ENCODE measurements around the gene TEX47.

Gene TEX47

DNA sequence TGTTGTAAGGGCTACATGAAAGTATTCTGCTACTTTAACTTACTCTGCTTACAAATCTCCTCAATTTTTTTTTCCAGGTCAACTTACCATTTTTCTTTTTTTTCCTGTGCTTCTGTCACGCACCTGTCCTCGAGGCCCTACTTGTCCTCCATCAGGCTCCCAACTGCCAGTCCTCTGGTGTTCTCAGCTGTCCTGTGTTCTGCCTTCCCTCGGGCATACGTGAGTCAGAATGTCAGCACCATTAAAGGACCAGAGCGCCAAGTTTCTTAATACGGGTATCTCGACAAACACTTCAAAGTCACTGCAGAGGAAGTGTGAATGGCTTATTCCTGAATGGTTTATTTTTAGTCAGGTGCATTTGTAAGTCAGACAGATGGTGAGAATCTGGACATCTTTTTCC is at the start of gene TEX47:
TSS of gene TEX47 (minus strand) at position 185 of the 400 bp plus-strand sequence. CDS start 795 bp downstream, outside the sequence.
- no peaks in the 10 kb centered on the region for H3K27me3 Mint-ChIP-seq
- no peaks in the 10 kb centered on the region for H3K4me1 Mint-ChIP-seq (ENCODE audit: low read depth)
- no peak within 1 kb of the TSS for H3K27ac Mint-ChIP-seq
- H3K36me3 Mint-ChIP-seq (ENCODE audit: low read depth) = no peaks in the 10 kb centered on the region
- H3K9me3 Mint-ChIP-seq = no peaks in the 10 kb centered on the region
- no peak within 1 kb of the TSS for H3K4me3 Mint-ChIP-seq
- DNase-seq = no peak

DNA sequence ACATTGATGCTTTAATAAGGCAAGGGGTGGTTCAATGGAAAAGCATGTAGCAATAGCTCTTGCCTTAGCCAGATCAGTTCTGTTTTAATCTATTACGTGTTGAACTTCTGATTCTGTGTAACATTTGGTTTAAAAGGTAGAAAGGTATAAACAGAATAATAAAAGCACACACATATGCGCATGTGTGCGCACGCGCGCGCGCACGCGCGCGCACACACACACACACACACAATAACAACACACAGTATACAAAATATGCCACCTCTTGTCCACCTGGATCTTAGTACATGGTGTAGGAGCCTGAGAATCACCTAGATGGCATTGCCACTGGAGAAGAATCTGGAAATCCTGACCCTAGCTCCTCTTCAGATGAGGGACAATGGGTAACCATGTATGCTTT is 49.6 kb upstream of the TEX47 start:
- Mint-ChIP-seq H3K27ac (no peak overlapping the region), H3K4me1 (ENCODE audit: low read depth) (no peaks in the 10 kb centered on the region), H3K4me3 (no peak overlapping the region), H3K36me3 (ENCODE audit: low read depth) (no peaks in the 10 kb centered on the region), H3K9me3 (peaks cover 2% of the 10 kb centered on the region), H3K27me3 (no peaks in the 10 kb centered on the region)
- DNase-seq = no peak

- Mint-ChIP-seq H3K27ac (no peak overlapping the region), H3K4me3 (no peak overlapping the region), H3K9me3 (no peaks in the 10 kb centered on the region), H3K36me3 (ENCODE audit: low read depth) (no peaks in the 10 kb centered on the region), H3K27me3 (no peaks in the 10 kb centered on the region), H3K4me1 (ENCODE audit: low read depth) (no peaks in the 10 kb centered on the region)
- DNase-seq = no peak
These were observed 46.7 kb upstream of the TEX47 start for GRCh38 chr7:88842201-88842600.

DNA sequence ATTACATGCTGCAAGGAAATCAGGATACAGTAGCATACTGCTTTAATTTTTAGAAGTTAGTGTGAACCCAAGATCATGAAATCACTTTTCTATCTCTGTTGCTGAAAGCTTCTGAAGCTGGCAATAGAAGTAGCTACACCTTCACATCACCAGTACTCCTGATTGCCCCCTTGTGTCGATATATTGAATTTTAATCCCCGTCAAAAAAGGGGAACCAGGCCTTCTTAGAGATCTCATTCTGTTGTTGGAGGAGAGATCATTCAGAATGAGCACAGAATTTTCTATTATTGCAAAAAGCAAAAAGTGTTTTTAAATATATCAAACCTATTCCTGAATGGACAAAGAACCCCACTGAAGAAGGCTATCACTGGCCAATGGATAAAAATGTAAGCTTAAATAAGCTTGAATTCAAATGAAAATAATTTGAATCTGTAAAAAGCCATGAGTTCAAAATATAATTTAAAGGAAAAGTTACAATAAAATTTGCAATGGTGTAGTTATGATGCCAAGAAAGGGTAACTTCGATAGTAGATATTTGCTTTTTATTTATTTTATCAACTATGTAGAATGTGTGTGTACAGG is 39.7 kb upstream of the TEX47 start:
- H3K4me1 Mint-ChIP-seq (ENCODE audit: low read depth) = no peaks in the 10 kb centered on the region
- no peak overlapping the region for H3K27ac Mint-ChIP-seq
- H3K9me3 Mint-ChIP-seq = no peaks in the 10 kb centered on the region
- no peak for DNase-seq
- H3K36me3 Mint-ChIP-seq (ENCODE audit: low read depth) = no peaks in the 10 kb centered on the region
- H3K27me3 Mint-ChIP-seq = no peaks in the 10 kb centered on the region
- H3K4me3 Mint-ChIP-seq = no peak overlapping the region

- Mint-ChIP-seq H3K27ac (no peak overlapping the region), H3K4me3 (no peak overlapping the region), H3K36me3 (ENCODE audit: low read depth) (no peaks in the 10 kb centered on the region), H3K9me3 (peaks cover 6% of the 10 kb centered on the region), H3K4me1 (ENCODE audit: low read depth) (no peaks in the 10 kb centered on the region), H3K27me3 (no peaks in the 10 kb centered on the region)
- no peak for DNase-seq
These were observed 30.7 kb upstream of the TEX47 start for GRCh38 chr7:88826222-88826621.

DNA sequence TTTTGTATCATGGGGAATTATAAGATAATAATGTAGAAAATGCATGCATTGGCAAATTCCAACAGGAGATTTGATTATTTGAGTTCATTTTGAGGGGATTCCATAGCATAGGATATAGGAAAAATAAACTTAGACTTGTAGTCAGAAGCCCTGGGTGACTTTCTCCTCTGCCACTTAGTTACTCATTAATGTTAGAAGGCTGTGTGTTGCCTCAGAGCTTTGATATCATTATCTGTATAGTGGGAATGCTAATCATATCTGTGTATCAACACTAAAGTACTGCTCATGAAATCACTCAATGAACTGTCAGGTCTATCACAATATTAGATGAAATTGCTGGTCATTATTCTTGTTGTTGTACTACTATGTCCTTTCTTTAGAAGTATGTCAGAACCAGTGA is 23.0 kb upstream of the TEX47 start:
- Mint-ChIP-seq H3K4me3 (no peak overlapping the region), H3K27ac (no peak overlapping the region), H3K4me1 (ENCODE audit: low read depth) (no peaks in the 10 kb centered on the region), H3K9me3 (no peaks in the 10 kb centered on the region), H3K36me3 (ENCODE audit: low read depth) (no peaks in the 10 kb centered on the region), H3K27me3 (no peaks in the 10 kb centered on the region)
- no peak for DNase-seq

- no peaks in the 10 kb centered on the region for H3K9me3 Mint-ChIP-seq
- H3K4me3 Mint-ChIP-seq = no peak overlapping the region
These were observed 10.9 kb upstream of the TEX47 start for GRCh38 chr7:88806280-88807037.

DNA sequence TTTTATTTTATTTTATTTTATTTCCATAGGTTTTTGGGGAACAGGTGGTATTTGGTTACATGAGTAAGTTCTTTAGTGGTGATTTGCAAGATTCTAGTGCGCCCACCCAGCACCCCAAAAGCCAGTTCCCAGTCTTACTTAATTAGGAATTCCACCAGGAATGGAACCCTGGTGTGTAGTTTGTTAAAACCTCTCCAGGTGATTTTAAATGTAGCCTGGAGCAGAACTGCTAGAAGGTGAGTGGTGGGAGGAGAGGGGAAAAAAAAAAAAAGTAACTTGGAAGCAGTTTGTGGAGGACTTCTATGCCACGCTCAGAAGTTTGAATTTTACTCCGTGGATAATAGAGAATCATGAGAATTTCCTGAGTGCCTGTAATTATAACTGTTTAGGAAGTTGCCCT is 5.5 kb upstream of the TEX47 start:
- Mint-ChIP-seq H3K27me3 (no peaks in the 10 kb centered on the region), H3K36me3 (ENCODE audit: low read depth) (no peaks in the 10 kb centered on the region), H3K4me3 (no peak overlapping the region), H3K27ac (no peak overlapping the region), H3K9me3 (no peaks in the 10 kb centered on the region), H3K4me1 (ENCODE audit: low read depth) (no peaks in the 10 kb centered on the region)
- DNase-seq = no peak

More at GRCh38 chr7:88806280-88807037, 10.9 kb upstream of the TEX47 start:
- no peak overlapping the region for H3K27ac Mint-ChIP-seq
- no peaks in the 10 kb centered on the region for H3K27me3 Mint-ChIP-seq
- H3K4me1 Mint-ChIP-seq (ENCODE audit: low read depth) = no peaks in the 10 kb centered on the region
- no peak for DNase-seq
- no peaks in the 10 kb centered on the region for H3K36me3 Mint-ChIP-seq (ENCODE audit: low read depth)

GRCh38 chr7:88792361-88792760 is 3.2 kb downstream of the TEX47 start:
- Mint-ChIP-seq H3K4me1 (ENCODE audit: low read depth) (no peaks in the 10 kb centered on the region), H3K4me3 (no peak overlapping the region), H3K36me3 (ENCODE audit: low read depth) (no peaks in the 10 kb centered on the region), H3K9me3 (no peaks in the 10 kb centered on the region), H3K27me3 (no peaks in the 10 kb centered on the region), H3K27ac (no peak overlapping the region)
- no peak for DNase-seq

DNA sequence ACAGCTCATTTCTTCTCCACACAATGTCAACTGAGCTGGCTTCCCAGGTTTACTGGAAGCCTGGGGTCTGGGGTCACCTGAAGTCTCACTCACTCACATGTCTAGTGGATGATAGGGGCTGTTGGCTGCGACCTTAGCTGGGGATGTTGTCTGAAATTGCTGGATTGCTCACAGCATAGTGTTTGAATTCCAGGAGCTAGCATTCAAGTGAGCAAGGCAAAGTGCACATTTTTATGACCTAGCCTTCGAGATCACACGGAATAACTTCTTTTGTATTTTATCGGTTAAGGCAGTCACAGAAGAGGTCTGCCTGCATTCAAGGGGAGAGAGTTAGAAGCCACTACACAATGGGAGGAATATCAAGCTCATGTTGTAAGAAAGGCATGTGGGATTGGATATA is 3.6 kb downstream of the TEX47 start:
- H3K9me3 Mint-ChIP-seq = no peaks in the 10 kb centered on the region
- H3K4me1 Mint-ChIP-seq (ENCODE audit: low read depth) = no peaks in the 10 kb centered on the region
- H3K27ac Mint-ChIP-seq = no peak overlapping the region
- DNase-seq = no peak
- H3K36me3 Mint-ChIP-seq (ENCODE audit: low read depth) = no peaks in the 10 kb centered on the region
- H3K27me3 Mint-ChIP-seq = no peaks in the 10 kb centered on the region
- no peak overlapping the region for H3K4me3 Mint-ChIP-seq

- Mint-ChIP-seq H3K27me3 (no peaks in the 10 kb centered on the region), H3K9me3 (no peaks in the 10 kb centered on the region), H3K4me3 (no peak overlapping the region), H3K27ac (no peak overlapping the region), H3K4me1 (ENCODE audit: low read depth) (no peaks in the 10 kb centered on the region), H3K36me3 (ENCODE audit: low read depth) (no peaks in the 10 kb centered on the region)
- no peak for DNase-seq
These were observed 6.0 kb downstream of the TEX47 start for GRCh38 chr7:88789480-88790064.

GRCh38 chr7:88787777-88788176 is 7.8 kb downstream of the TEX47 start:
- Mint-ChIP-seq H3K4me1 (ENCODE audit: low read depth) (no peaks in the 10 kb centered on the region), H3K27ac (no peak overlapping the region), H3K9me3 (no peaks in the 10 kb centered on the region), H3K27me3 (no peaks in the 10 kb centered on the region), H3K4me3 (no peak overlapping the region), H3K36me3 (ENCODE audit: low read depth) (no peaks in the 10 kb centered on the region)
- no peak for DNase-seq

- no peaks in the 10 kb centered on the region for H3K4me1 Mint-ChIP-seq (ENCODE audit: low read depth)
- no peaks in the 10 kb centered on the region for H3K36me3 Mint-ChIP-seq (ENCODE audit: low read depth)
- no peaks in the 10 kb centered on the region for H3K9me3 Mint-ChIP-seq
- H3K4me3 Mint-ChIP-seq = no peak overlapping the region
- H3K27ac Mint-ChIP-seq = no peak overlapping the region
- DNase-seq = no peak
- no peaks in the 10 kb centered on the region for H3K27me3 Mint-ChIP-seq
These were observed 19.7 kb downstream of the TEX47 start for GRCh38 chr7:88775838-88776237.

DNA sequence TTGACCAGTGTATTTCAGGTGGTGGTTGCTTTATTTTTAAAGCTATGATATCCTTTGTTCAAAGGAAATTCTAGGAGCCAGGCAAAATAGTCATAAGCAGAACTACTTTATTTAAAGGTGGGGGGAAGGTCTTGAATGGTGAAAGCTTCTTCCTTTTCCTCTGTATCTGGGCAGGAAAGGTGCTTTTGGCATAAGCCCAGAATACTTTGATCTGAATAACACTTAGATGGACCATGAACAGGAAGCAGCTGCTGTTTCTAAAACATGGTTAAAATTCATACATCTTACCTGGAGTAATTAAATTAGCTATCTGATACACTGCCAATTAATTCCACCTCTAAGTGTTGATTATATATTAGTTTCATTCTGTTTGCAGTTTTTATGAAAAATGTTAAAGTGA is 22.8 kb downstream of the TEX47 start:
- Mint-ChIP-seq H3K27ac (no peak overlapping the region), H3K9me3 (no peaks in the 10 kb centered on the region), H3K4me3 (no peak overlapping the region), H3K36me3 (ENCODE audit: low read depth) (no peaks in the 10 kb centered on the region), H3K27me3 (no peaks in the 10 kb centered on the region), H3K4me1 (ENCODE audit: low read depth) (no peaks in the 10 kb centered on the region)
- no peak for DNase-seq

GRCh38 chr7:88771417-88771816 is 24.1 kb downstream of the TEX47 start:
- Mint-ChIP-seq H3K9me3 (no peaks in the 10 kb centered on the region), H3K4me1 (ENCODE audit: low read depth) (no peaks in the 10 kb centered on the region), H3K27me3 (no peaks in the 10 kb centered on the region), H3K27ac (no peak overlapping the region), H3K36me3 (ENCODE audit: low read depth) (no peaks in the 10 kb centered on the region), H3K4me3 (no peak overlapping the region)
- no peak for DNase-seq

Data from activated T-cell treated with anti-CD3 and anti-CD28 coated beads, Interleukin-2, amount 50 U/mL, for 24 hours (primary cell).